HG02938 (cell line): Measurements from ENCODE around the gene PLA2G6.

Experiments used
- ATAC-seq: cut with Tn5 transposase; IDR thresholded peaks from one replicate; pipeline ENCODE4 v1.9.1; 2021; ENCODE audit warnings: mild to moderate bottlenecking, moderate library complexity; ENCODE audit not compliant: unreplicated experiment

PLA2G6 gene

GRCh38 chr22:38075961-38076360 is 105.7 kb downstream of the PLA2G6 start:
- no peak for ATAC-seq

GRCh38 chr22:38075105-38075825 is 106.4 kb downstream of the PLA2G6 start:
- no peak for ATAC-seq

- no peak for ATAC-seq
Measured at GRCh38 chr22:38074181-38075104, 107.2 kb downstream of the PLA2G6 start.

- ATAC-seq: no peak
Measured at GRCh38 chr22:38073150-38074130, 108.2 kb downstream of the PLA2G6 start.

GRCh38 chr22:38072322-38073149 is 109.1 kb downstream of the PLA2G6 start:
- no peak for ATAC-seq

- no peak for ATAC-seq
Measured at GRCh38 chr22:38071421-38072321, 110.0 kb downstream of the PLA2G6 start.

GRCh38 chr22:38070250-38070921 is 111.2 kb downstream of the PLA2G6 start:
- ATAC-seq: no peak

GRCh38 chr22:38069372-38070249 is 112.0 kb downstream of the PLA2G6 start:
- ATAC-seq: no peak

GRCh38 chr22:38068641-38069371 is 112.8 kb downstream of the PLA2G6 start:
- no peak for ATAC-seq

GRCh38 chr22:38067761-38068360 is 113.8 kb downstream of the PLA2G6 start:
- ATAC-seq: no peak

GRCh38 chr22:38067028-38067415 is 114.6 kb downstream of the PLA2G6 start:
- no peak for ATAC-seq

GRCh38 chr22:38066381-38067027 is 115.1 kb downstream of the PLA2G6 start:
- ATAC-seq: no peak

GRCh38 chr22:38065539-38065938 is 116.1 kb downstream of the PLA2G6 start:
- no peak for ATAC-seq

- ATAC-seq: no peak
Measured at GRCh38 chr22:38062791-38063190, 118.8 kb downstream of the PLA2G6 start.
